HFFc6 (cell line): ENCODE measurements around the gene ANKRD55. TPM values are rescaled to one million over a fixed set of nuclear protein-coding genes. Genes with fewer than 3 reads are reported as not detected.

Source experiments
- DNase-seq: peaks from one replicate; pipeline ENCODE4 v3.0.0-alpha.2; 2018
- H3K27ac Mint-ChIP-seq: 2 replicates; pipeline ENCODE4 v1.8.0; 2020; ENCODE audit warnings: mild to moderate bottlenecking, mixed read lengths
- H3K27me3 Mint-ChIP-seq: 2 replicates; pipeline ENCODE4 v1.8.0; 2021; ENCODE audit warnings: mild to moderate bottlenecking, moderate library complexity, mixed read lengths; ENCODE audit not compliant: insufficient read depth
- H3K36me3 Mint-ChIP-seq: 2 replicates; pipeline ENCODE4 v1.8.0; 2021; ENCODE audit warnings: low read depth, mixed read lengths
- H3K4me1 Mint-ChIP-seq: 2 replicates; pipeline ENCODE4 v1.8.0; 2020; ENCODE audit warnings: low read depth, mixed read lengths
- H3K4me3 Mint-ChIP-seq: 2 replicates; pipeline ENCODE4 v1.8.0; 2020; ENCODE audit warnings: mild to moderate bottlenecking, moderate library complexity, mixed read lengths
- H3K9me3 Mint-ChIP-seq: 2 replicates; pipeline ENCODE4 v1.8.0; 2020; ENCODE audit warnings: mild to moderate bottlenecking, mixed read lengths
- total RNA-seq, 6 experiments: library from RNA; stranded (reverse); fragmentation: NEBNext Ultra II Directional; extraction: Animal tissue kit (Norgen Biotek cat#: 25700); gene quantifications; 2 replicates in 1 of 6; 3 replicates in 5 of 6; pipeline ENCODE4 v1.2.3, GENCODE V29; 2021
- TF ChIP-seq, protein P1 (sequence below): fragments of 200-600 bp; sonication (generic); IDR thresholded peaks from 2 replicates; pipeline ENCODE4 v1.5.0; 2021; ENCODE audit warnings: antibody characterized with exemption, mild to moderate bottlenecking

ANKRD55 gene
- total RNA-seq, 6 experiments from 2014 or later: not detected

- no peaks in the 10 kb centered on the region for H3K36me3 Mint-ChIP-seq
- H3K27me3 Mint-ChIP-seq: no peaks in the 10 kb centered on the region
- H3K4me3 Mint-ChIP-seq: no peak overlapping the region
- H3K27ac Mint-ChIP-seq: no peak overlapping the region
- TF ChIP-seq, protein P1, sequence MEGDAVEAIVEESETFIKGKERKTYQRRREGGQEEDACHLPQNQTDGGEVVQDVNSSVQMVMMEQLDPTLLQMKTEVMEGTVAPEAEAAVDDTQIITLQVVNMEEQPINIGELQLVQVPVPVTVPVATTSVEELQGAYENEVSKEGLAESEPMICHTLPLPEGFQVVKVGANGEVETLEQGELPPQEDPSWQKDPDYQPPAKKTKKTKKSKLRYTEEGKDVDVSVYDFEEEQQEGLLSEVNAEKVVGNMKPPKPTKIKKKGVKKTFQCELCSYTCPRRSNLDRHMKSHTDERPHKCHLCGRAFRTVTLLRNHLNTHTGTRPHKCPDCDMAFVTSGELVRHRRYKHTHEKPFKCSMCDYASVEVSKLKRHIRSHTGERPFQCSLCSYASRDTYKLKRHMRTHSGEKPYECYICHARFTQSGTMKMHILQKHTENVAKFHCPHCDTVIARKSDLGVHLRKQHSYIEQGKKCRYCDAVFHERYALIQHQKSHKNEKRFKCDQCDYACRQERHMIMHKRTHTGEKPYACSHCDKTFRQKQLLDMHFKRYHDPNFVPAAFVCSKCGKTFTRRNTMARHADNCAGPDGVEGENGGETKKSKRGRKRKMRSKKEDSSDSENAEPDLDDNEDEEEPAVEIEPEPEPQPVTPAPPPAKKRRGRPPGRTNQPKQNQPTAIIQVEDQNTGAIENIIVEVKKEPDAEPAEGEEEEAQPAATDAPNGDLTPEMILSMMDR: no peak
- H3K9me3 Mint-ChIP-seq: no peaks in the 10 kb centered on the region
- no peak for DNase-seq
- H3K4me1 Mint-ChIP-seq: peaks cover 36% of the 10 kb centered on the region
These were observed 56.1 kb downstream of the ANKRD55 start for GRCh38 chr5:56176871-56177533.

DNA sequence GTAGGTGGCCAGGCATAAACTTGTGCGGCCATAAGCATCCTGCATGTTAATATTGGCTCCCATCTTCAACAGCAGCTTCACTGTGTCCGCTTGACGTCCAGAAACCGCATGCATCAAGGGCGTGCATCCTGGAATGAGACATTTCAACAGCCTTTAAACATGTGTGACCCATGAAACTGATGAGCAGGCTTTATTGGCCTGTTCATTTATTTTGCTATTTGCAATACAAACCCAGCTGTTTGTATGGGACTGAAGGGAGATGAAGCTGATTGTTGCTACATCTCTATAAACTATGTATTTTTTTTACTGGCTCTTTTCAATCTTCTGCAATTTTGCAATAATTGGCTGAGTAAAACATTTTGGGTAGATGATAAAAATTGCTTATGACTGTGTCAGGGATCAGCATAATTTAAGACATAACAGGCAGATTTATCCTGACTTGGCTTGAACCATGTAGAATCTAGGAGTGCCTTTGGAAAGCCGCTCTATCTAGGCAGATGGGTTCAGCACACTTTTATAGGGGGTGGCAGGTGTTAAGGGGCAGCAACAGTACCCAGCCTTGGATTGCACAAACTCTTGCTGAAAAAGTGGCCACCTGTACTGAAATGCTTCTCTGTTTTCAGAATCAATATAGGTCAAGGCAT is 56.9 kb downstream of the ANKRD55 start:
- TF ChIP-seq, protein P1: no peak
- no peaks in the 10 kb centered on the region for H3K27me3 Mint-ChIP-seq
- H3K4me1 Mint-ChIP-seq: peaks cover 40% of the 10 kb centered on the region
- H3K27ac Mint-ChIP-seq: no peak overlapping the region
- no peaks in the 10 kb centered on the region for H3K9me3 Mint-ChIP-seq
- no peaks in the 10 kb centered on the region for H3K36me3 Mint-ChIP-seq
- no peak overlapping the region for H3K4me3 Mint-ChIP-seq
- no peak for DNase-seq

- H3K27me3 Mint-ChIP-seq: no peaks in the 10 kb centered on the region
- DNase-seq: peak; percentile 38
- peak overlapping the region; percentile 30 for H3K27ac Mint-ChIP-seq
- H3K4me1 Mint-ChIP-seq: peaks cover 46% of the 10 kb centered on the region
- no peaks in the 10 kb centered on the region for H3K9me3 Mint-ChIP-seq
- TF ChIP-seq, protein P1: no peak
- no peaks in the 10 kb centered on the region for H3K36me3 Mint-ChIP-seq
- H3K4me3 Mint-ChIP-seq: peak overlapping the region; percentile 31
These were observed 57.6 kb downstream of the ANKRD55 start for GRCh38 chr5:56175488-56175887.

- no peak for DNase-seq
- TF ChIP-seq, protein P1: no peak
- Mint-ChIP-seq H3K36me3 (no peaks in the 10 kb centered on the region), H3K4me1 (peaks cover 50% of the 10 kb centered on the region), H3K27me3 (no peaks in the 10 kb centered on the region), H3K9me3 (no peaks in the 10 kb centered on the region), H3K4me3 (peak overlapping the region; percentile 31), H3K27ac (peak overlapping the region; percentile 30; the same call in 1 of the 2 replicates)
These were observed 58.1 kb downstream of the ANKRD55 start for GRCh38 chr5:56175021-56175420.

DNA sequence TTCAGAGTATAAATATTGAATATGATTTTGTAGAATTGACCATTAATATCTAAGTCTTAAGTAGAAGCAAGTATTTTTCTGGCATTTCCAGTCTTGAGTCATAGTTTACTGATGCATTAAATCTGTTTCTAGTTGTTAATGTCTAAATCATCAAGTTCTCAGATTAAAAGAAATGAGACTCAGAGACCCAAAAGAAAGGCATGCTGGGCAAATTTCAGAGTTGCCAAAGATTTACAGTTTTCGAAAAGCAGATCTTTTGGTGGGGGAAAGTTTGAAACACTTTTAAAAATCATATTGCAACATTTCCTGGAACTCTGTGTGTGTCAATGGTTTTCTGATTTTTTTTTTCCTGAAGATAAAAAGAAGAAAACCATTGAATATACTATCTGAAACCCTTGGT is 60.9 kb downstream of the ANKRD55 start:
- Mint-ChIP-seq H3K4me1 (peaks cover 73% of the 10 kb centered on the region), H3K27me3 (no peaks in the 10 kb centered on the region), H3K9me3 (no peaks in the 10 kb centered on the region), H3K36me3 (no peaks in the 10 kb centered on the region), H3K4me3 (no peak overlapping the region), H3K27ac (no peak overlapping the region)
- TF ChIP-seq, protein P1: no peak
- DNase-seq: no peak
